GM12873 (cell line): ENCODE measurements around the gene FRMD4A.

Source experiments
- CTCF ChIP-seq: IDR thresholded peaks from 2 replicates; pipeline ENCODE4 v1.5.1; 2012; ENCODE audit warnings: low read depth, mild to moderate bottlenecking, moderate library complexity, low read length, control low read depth; ENCODE audit not compliant: insufficient read depth; ENCODE audit errors: missing control alignments

FRMD4A gene

DNA sequence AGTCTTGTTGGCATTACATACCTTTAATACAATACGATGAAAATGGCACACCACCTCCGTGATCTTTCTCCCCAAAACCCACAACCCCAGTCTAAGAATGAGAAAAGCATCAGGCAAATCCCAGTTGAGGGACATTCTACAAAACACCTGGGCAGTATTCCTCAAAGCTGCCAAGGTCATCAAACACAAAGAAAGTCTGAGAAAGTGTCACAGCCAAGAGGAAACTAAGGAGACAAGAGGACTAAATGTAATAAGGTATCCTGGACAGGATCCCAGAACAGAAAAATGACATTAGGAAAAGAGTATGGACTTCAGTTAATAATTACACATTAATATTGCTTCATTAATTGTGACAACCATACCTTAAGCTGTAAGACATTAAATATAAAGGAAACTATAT is 14.5 kb upstream of the FRMD4A start:
- no peak for TF ChIP-seq CTCF

- TF ChIP-seq CTCF = no peak
These were observed 9.5 kb upstream of the FRMD4A start for GRCh38 chr10:14340051-14340744.

GRCh38 chr10:14336736-14337135 is 6.0 kb upstream of the FRMD4A start:
- no peak for TF ChIP-seq CTCF

DNA sequence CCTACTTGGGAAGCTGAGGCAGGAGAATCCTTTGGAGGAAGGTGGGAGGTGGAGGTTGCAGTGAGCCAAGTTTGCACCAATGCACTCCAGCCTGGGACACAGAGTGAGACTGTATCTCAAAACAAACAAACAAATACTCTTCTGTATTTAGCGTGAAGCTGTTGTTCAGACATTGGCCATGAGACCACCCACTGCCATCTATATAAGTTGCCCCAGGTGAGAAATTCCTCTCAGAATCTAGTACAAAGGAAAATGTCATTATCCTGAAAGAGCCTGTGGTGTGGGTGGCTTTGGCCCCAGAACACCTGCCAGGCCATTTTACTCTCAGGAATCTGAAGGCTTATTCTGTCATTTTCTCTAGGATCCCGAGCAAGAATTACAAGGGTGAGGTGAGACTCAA is 4.0 kb upstream of the FRMD4A start:
- no peak for TF ChIP-seq CTCF

GRCh38 chr10:14333606-14334005 is 2.9 kb upstream of the FRMD4A start:
- TF ChIP-seq CTCF = no peak

DNA sequence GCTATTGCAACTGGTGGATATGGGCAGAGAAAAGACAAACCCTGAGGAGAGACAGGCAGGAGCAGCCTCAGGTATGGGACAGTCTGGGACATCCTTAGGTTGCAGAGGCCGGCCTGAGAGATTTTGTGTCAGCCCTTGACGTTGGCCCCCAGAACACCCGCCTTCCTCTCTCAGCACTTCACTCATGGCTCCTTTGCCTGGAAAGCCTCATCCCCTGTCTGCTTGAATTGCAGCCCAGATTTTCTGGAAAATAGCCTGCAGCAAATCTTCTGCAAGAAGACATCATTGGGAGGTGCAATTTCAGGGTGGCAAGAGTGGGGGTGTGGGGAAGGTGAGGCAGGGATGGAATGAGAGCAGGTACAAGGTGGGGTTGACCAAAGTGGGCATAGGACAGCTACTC is 2.2 kb upstream of the FRMD4A start:
- no peak for TF ChIP-seq CTCF

- TF ChIP-seq CTCF = no peak
These were observed 964 bp downstream of the FRMD4A start for GRCh38 chr10:14329746-14330173.
